MM.1S (cell line): ENCODE results near the gene PIK3CG.

Source experiments
- CTCF ChIP-seq: fragments of 300-600 bp; sonication (generic); IDR thresholded peaks from 2 replicates; pipeline ENCODE4 v1.5.1; 2016; ENCODE audit warnings: antibody characterized with exemption, low read length, mixed read lengths
- EZH2 ChIP-seq: fragments of 300-600 bp; sonication (generic); optimal IDR thresholded peaks from 2 replicates; pipeline ENCODE3; 2017; ENCODE audit warnings: low read depth, mild to moderate bottlenecking, antibody characterized with exemption, low read length, mixed read lengths

DNA sequence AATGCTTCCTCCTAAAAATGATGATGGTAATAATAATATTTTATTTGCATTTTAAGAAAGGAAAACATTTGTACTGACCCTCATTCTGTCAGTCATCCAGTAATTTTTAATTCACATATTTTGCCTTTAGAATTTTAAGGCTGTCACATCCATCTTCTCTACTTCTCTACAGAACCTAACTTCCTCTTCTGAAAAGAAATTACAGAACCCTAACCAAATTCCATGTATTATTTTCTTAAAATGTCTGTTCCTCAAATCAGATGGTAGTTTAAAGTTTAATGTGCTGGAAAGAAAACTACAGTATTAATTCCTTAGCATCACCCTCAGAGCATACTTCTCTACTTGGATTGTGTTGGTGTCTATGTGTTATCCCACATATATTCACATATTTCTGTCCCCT lies 9.0 kb downstream of the PIK3CG start:
- TF ChIP-seq CTCF (no peak), EZH2 (no peak)
